GM13976 (cell line): ENCODE results near the gene GREB1.

Source experiments
- DNase-seq: peaks from one replicate; pipeline ENCODE4 v3.0.0; 2012; ENCODE audit warnings: low spot score
- in situ Hi-C: fragments of 300-500 bp; cut with MboI; formaldehyde crosslinking; loops from one replicate; pipeline ENCODE4 v1.12.0; 2022; ENCODE audit warnings: low sequenced_read_pairs, mixed read lengths, inconsistent platforms; ENCODE audit not compliant: unreplicated experiment
- TF ChIP-seq, protein P1 (sequence below): IDR thresholded peaks from 2 replicates; pipeline ENCODE4 v1.5.1; 2012; ENCODE audit warnings: borderline replicate concordance, mild to moderate bottlenecking; ENCODE audit not compliant: insufficient read depth; ENCODE audit errors: extremely low read depth, missing control alignments, control extremely low read depth

Gene GREB1, protein sequence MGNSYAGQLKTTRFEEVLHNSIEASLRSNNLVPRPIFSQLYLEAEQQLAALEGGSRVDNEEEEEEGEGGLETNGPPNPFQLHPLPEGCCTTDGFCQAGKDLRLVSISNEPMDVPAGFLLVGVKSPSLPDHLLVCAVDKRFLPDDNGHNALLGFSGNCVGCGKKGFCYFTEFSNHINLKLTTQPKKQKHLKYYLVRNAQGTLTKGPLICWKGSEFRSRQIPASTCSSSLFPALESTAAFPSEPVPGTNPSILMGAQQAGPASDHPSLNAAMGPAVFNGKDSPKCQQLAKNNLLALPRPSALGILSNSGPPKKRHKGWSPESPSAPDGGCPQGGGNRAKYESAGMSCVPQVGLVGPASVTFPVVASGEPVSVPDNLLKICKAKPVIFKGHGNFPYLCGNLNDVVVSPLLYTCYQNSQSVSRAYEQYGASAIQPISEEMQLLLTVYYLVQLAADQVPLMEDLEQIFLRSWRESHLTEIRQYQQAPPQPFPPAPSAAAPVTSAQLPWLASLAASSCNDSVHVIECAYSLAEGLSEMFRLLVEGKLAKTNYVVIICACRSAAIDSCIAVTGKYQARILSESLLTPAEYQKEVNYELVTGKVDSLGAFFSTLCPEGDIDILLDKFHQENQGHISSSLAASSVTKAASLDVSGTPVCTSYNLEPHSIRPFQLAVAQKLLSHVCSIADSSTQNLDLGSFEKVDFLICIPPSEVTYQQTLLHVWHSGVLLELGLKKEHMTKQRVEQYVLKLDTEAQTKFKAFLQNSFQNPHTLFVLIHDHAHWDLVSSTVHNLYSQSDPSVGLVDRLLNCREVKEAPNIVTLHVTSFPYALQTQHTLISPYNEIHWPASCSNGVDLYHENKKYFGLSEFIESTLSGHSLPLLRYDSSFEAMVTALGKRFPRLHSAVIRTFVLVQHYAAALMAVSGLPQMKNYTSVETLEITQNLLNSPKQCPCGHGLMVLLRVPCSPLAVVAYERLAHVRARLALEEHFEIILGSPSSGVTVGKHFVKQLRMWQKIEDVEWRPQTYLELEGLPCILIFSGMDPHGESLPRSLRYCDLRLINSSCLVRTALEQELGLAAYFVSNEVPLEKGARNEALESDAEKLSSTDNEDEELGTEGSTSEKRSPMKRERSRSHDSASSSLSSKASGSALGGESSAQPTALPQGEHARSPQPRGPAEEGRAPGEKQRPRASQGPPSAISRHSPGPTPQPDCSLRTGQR (N-terminal part only)

DNA sequence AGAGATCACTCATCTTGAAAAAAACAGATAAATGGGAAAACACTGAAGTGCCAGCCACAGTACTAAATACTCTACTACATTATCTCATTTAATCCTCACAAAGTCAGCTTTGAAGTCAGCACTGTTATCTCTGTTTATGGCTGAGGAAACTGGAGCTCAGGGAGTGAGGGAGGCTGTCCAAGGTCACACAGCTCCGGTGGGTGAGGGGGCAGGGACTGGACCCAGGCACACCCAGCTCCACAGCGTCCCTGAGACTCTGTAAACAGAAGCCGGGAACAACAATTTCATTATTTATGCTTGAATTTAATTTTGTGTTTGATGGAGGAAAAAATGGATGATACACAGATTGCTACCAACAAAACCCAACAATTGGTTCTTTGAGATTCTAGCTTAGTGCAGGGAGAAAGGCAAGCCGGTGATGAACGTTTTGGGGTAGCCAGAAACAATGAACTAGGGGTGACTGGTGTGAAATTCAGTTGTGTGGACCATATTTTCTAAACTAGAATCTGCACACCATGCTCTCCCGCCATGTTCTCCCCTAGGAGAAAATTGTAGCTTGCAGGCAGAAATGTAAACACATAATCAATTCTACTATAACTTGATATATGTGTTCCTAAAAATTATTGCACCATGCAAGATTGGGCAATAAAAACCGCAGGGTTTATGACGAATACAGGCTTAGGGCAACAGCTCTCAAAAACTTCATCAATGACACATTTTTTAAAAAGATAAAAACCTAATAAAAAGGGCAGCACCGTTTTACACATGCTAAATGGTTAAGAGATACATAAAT, at the start of gene GREB1:
Gene GREB1, plus strand, starts transcription at position 768 of the 793 bp plus-strand sequence. CDS start 22,570 bp downstream, outside the sequence.
- TF ChIP-seq, protein P1, sequence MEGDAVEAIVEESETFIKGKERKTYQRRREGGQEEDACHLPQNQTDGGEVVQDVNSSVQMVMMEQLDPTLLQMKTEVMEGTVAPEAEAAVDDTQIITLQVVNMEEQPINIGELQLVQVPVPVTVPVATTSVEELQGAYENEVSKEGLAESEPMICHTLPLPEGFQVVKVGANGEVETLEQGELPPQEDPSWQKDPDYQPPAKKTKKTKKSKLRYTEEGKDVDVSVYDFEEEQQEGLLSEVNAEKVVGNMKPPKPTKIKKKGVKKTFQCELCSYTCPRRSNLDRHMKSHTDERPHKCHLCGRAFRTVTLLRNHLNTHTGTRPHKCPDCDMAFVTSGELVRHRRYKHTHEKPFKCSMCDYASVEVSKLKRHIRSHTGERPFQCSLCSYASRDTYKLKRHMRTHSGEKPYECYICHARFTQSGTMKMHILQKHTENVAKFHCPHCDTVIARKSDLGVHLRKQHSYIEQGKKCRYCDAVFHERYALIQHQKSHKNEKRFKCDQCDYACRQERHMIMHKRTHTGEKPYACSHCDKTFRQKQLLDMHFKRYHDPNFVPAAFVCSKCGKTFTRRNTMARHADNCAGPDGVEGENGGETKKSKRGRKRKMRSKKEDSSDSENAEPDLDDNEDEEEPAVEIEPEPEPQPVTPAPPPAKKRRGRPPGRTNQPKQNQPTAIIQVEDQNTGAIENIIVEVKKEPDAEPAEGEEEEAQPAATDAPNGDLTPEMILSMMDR: no peak
- DNase-seq: no peak
- in situ Hi-C loops: no loop called here

DNA sequence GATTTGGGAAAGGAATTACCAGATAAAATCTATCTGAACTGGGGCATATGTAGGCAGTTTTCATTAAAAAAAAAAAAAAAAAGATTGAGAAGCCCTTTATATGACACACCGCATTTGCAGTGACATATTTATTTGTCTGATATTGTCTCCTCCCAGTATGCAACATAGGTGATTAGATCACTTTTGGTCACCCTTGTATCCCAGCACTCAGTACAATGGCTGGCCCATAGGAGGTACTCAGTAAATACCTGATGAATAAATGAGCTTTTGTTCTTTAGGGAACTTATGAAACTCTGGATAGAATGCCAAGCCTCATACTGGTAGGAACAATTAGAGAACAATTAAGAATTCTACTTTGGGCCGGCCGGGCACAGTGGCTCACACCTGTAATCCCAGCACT, 45.0 kb upstream of the GREB1 start:
- TF ChIP-seq, protein P1: no peak
- no peak for DNase-seq
- in situ Hi-C loops: no loop called here

DNA sequence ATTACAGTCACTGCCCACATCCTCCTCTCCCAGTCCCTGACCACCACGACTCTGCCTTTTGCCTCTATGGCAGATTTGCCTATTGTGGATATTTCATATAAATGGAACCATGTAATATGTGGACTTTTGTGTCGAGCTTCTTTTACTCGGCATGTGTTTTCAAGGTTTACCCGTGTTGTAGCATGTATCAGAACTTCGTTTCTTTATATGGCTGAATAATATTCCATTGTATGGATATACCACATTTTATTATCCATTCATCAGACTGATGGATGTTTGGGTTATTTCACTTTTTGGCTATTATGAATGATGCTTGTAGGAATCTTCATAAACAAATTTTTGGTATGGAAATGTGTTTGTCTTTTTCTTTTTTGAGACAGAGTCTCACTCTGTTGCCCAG, 43.7 kb upstream of the GREB1 start:
- TF ChIP-seq, protein P1: no peak
- in situ Hi-C loops: no loop called here
- no peak for DNase-seq

DNA sequence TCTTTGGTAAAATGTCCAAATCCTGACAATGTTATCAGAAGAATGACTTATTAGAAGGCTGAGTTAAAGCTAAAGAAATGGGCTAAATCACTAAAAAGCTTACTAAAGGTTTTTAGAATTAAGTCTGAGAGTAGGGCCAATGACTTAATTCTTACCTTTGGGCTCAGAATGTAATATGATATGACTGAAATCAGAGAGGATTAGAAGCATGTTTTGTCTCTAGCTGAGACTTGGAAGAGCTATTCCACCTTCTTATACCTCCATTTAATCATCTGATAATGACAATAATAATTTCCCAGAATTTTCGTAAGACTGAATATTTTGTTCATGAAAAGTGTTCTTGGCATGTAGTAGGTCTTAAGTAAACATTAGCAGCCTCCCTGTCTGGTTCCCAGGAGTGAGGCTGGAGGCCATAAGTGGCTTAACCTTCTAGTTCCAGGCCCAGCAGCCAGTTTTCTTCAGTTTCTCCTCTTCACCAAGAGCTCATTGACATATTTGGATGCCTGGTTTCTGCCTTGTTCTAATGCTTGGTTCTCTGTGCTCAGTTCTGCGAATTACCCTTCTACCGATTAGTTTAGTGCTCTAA, 42.4 kb upstream of the GREB1 start:
- TF ChIP-seq, protein P1: no peak
- DNase-seq: no peak
- in situ Hi-C loops: no loop called here

DNA sequence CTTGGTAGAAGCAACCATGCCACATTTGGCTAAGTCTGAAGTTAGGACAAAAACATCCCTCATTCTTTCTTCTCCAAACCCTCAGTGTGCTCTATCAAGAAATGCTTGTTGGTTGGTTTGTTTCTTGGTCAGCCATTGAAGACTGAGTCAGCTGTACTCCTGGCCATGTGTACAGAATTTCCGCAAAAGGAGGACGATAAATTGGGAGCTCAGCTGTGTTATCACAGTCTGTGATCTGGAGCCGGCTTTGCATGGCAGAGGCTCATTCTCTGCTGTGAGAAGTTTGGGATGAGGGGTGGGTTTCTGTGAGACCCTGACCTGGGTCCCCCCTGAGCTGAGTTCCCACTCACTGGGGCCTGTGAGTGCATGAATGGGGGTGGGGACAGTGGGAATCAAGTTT, 41.6 kb upstream of the GREB1 start:
- in situ Hi-C loops: no loop called here
- TF ChIP-seq, protein P1: no peak
- no peak for DNase-seq
